ENCODE data around the gene STK11IP. TPM values are rescaled to one million over a fixed set of nuclear protein-coding genes. Genes with fewer than 3 reads are reported as not detected.
A peak's percentile ranks its signal among the peaks of the same experiment; 100 is the strongest.

Gene STK11IP
- total RNA-seq, 2 donors from 2014 or later = 27.3 to 31.1 TPM

- H3K27ac Mint-ChIP-seq = no peak overlapping the region
- no peaks in the 10 kb centered on the region for H3K9me3 ChIP-seq (ENCODE audit: control insufficient read depth, low read length)
- no peak for TF ChIP-seq CTCF (conservative IDR thresholded peaks at IDR 0.05)
- no peaks in the 10 kb centered on the region for H3K4me1 Mint-ChIP-seq
- 92 to 97% methylated on average over 15 to 24 of the region's 24 CpGs for WGBS, 2 experiments (ENCODE audit: insufficient coverage in 1 of 2, insufficient read length in 1 of 2)
- no peaks in the 10 kb centered on the region for H3K9me3 Mint-ChIP-seq
- no peak overlapping the region for H3K4me3 ChIP-seq (ENCODE audit: low read length)
- no peaks in the 10 kb centered on the region for H3K27me3 Mint-ChIP-seq (ENCODE audit: insufficient read depth)
- no peaks in the 10 kb centered on the region for H3K4me1 ChIP-seq (ENCODE audit: control insufficient read depth, insufficient read depth, low read length)
- H3K36me3 Mint-ChIP-seq (ENCODE audit: low read depth) = peaks cover 14% of the 10 kb centered on the region
- no peaks in the 10 kb centered on the region for H3K27me3 ChIP-seq (ENCODE audit: control insufficient read depth, insufficient read depth, low read length, poor library complexity, severe bottlenecking)
- H3K9ac ChIP-seq (ENCODE audit: extremely low read depth, low read length, poor library complexity, severe bottlenecking) = no peak overlapping the region
- no peak overlapping the region for H3K27ac ChIP-seq (ENCODE audit: low read depth, low read length)
- DNase-seq = peak; percentile 33
- H3K4me3 Mint-ChIP-seq = no peak overlapping the region
- H3K36me3 ChIP-seq (ENCODE audit: control insufficient read depth, insufficient read depth, low read length) = no peaks in the 10 kb centered on the region
Observed at GRCh38 chr2:219636144-219636915, 38.7 kb downstream of the STK11IP start.

- no peak overlapping the region for H3K27ac ChIP-seq (ENCODE audit: low read depth, low read length)
- WGBS, 2 experiments (ENCODE audit: insufficient coverage in 1 of 2, insufficient read length in 1 of 2) = 86 to 89% methylated on average over 9 to 13 of the region's 13 CpGs
- H3K9ac ChIP-seq (ENCODE audit: extremely low read depth, low read length, poor library complexity, severe bottlenecking) = no peak overlapping the region
- H3K36me3 Mint-ChIP-seq (ENCODE audit: low read depth) = peaks cover 12% of the 10 kb centered on the region
- TF ChIP-seq CTCF (conservative IDR thresholded peaks at IDR 0.05) = no peak
- no peak overlapping the region for H3K27ac Mint-ChIP-seq
- no peaks in the 10 kb centered on the region for H3K4me1 ChIP-seq (ENCODE audit: control insufficient read depth, insufficient read depth, low read length)
- H3K4me1 Mint-ChIP-seq = no peaks in the 10 kb centered on the region
- no peaks in the 10 kb centered on the region for H3K27me3 Mint-ChIP-seq (ENCODE audit: insufficient read depth)
- no peaks in the 10 kb centered on the region for H3K27me3 ChIP-seq (ENCODE audit: control insufficient read depth, insufficient read depth, low read length, poor library complexity, severe bottlenecking)
- H3K9me3 Mint-ChIP-seq = no peaks in the 10 kb centered on the region
- H3K36me3 ChIP-seq (ENCODE audit: control insufficient read depth, insufficient read depth, low read length) = no peaks in the 10 kb centered on the region
- no peak overlapping the region for H3K4me3 Mint-ChIP-seq
- peak; percentile 23 for DNase-seq
- no peak overlapping the region for H3K4me3 ChIP-seq (ENCODE audit: low read length)
- no peaks in the 10 kb centered on the region for H3K9me3 ChIP-seq (ENCODE audit: control insufficient read depth, low read length)
Observed at GRCh38 chr2:219636941-219637841, 39.5 kb downstream of the STK11IP start.

- no peak for TF ChIP-seq CTCF (conservative IDR thresholded peaks at IDR 0.05)
- DNase-seq = no peak
- H3K9me3 Mint-ChIP-seq = no peaks in the 10 kb centered on the region
- Histone ChIP-seq H3K36me3 (ENCODE audit: control insufficient read depth, insufficient read depth, low read length) (no peaks in the 10 kb centered on the region), H3K4me3 (ENCODE audit: low read length) (no peak overlapping the region), H3K4me1 (ENCODE audit: control insufficient read depth, insufficient read depth, low read length) (no peaks in the 10 kb centered on the region), H3K27ac (ENCODE audit: low read depth, low read length) (no peak overlapping the region), H3K27me3 (ENCODE audit: control insufficient read depth, insufficient read depth, low read length, poor library complexity, severe bottlenecking) (peaks cover 1% of the 10 kb centered on the region), H3K9ac (ENCODE audit: extremely low read depth, low read length, poor library complexity, severe bottlenecking) (no peak overlapping the region), H3K9me3 (ENCODE audit: control insufficient read depth, low read length) (no peaks in the 10 kb centered on the region)
- WGBS, 2 experiments (ENCODE audit: insufficient coverage in 1 of 2, insufficient read length in 1 of 2) = 91 to 92% methylated on average over 9 of the region's 9 CpGs
- peaks cover 12% of the 10 kb centered on the region for H3K36me3 Mint-ChIP-seq (ENCODE audit: low read depth)
- H3K4me1 Mint-ChIP-seq = peaks cover 3% of the 10 kb centered on the region
- H3K27me3 Mint-ChIP-seq (ENCODE audit: insufficient read depth) = peaks cover 2% of the 10 kb centered on the region
- H3K27ac Mint-ChIP-seq = no peak overlapping the region
- H3K4me3 Mint-ChIP-seq = no peak overlapping the region
Observed at GRCh38 chr2:219637842-219638185, 40.2 kb downstream of the STK11IP start.
